AG10803 (cell line): Measurements from ENCODE around the gene PC.

Source experiments
- DNase-seq: peaks from one replicate; pipeline ENCODE4 v3.0.0; 2010; ENCODE audit warnings: low read depth
- H3K4me3 ChIP-seq: 2 replicates; pipeline ENCODE4 v1.5.1; 2011; ENCODE audit warnings: mild to moderate bottlenecking, low read length, control low read depth
- CTCF ChIP-seq: conservative IDR thresholded peaks from 2 replicates; pipeline ENCODE4 v1.5.1; 2011; ENCODE audit warnings: mild to moderate bottlenecking, low read length, control low read depth, inconsistent platforms

Gene PC

DNA sequence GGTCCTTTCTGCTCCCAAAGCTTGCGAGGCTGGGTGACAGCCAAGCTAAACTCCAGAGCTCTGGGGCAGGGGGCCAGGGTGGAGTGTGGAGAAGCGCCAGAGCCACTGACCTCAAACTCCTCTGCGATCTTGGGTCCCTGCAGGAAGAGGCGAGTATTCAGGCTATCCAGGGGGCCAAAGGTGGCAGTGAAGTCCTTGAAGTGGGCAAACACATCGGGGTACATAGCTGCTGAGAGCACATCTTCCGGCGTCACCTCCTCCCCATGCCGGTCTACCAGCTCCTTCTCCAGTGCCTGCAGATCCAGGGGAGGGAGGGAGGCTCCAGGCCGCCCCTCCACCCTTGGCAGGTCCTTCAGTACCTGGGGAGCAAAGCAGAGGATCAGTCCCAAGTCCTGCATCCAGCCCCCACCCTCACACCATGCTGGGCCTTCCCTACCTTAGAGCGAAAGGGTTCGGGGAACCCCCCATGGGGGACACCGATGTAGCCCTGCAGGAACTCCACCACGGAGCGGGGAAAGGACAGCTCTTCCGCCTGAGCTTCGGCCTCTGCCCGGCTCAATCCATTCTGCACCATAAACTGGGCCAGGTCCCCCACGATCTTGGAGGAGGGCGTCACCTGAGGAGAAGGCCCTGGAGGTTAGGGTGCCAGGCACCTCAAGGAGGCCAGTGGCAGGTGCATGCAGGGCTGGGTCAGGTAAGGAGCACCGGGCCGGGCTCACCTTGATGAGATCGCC lies 108.5 kb downstream of the PC start:
- DNase-seq = no peak
- no peak for TF ChIP-seq CTCF
- H3K4me3 ChIP-seq = no peak overlapping the region

DNA sequence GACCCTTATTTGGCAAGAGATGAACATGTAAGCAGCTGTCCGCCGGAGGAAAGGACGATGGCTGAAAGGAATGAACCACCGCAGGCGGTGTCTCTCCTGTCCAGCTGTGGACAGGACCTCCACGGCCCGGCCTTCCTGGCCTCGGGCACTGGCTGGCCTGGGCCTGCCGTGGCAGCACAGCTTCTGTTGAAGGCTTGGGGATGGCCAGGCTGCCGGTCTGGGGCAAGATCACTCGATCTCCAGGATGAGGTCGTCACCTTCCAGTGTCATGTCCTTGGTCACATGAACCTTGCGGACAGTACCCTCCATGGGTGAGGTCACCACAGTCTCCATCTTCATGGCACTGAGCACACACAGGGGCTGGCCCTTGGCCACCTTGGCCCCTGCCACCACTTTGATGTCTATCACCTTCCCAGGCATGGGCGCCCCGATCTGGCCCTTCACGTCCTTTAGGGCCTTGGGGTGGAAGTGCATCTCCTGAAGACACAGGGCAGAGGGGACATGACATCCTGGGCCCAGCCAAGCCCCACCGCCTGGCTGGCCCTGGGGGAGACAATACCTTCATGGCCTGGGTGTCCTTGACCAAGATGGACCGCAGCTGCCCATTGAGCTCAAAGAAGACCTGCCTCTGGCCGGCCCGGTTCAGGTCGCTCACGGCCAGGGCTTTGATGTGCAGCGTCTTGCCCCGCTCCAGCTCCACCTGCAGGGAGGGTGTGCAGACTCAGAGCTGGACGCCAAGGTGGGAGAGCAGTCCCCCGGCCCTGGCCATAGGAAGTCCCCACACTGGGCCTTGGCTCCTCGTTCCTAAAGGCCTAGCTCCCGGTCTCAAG lies 109.3 kb downstream of the PC start:
- no peak overlapping the region for H3K4me3 ChIP-seq
- no peak for TF ChIP-seq CTCF
- DNase-seq = no peak

GRCh38 chr11:66847461-66848232 lies 110.5 kb downstream of the PC start:
- no peak for DNase-seq
- H3K4me3 ChIP-seq = no peak overlapping the region
- TF ChIP-seq CTCF = no peak

- H3K4me3 ChIP-seq = no peak overlapping the region
- no peak for DNase-seq
- no peak for TF ChIP-seq CTCF
Measured at GRCh38 chr11:66846671-66847091, 111.5 kb downstream of the PC start.

DNA sequence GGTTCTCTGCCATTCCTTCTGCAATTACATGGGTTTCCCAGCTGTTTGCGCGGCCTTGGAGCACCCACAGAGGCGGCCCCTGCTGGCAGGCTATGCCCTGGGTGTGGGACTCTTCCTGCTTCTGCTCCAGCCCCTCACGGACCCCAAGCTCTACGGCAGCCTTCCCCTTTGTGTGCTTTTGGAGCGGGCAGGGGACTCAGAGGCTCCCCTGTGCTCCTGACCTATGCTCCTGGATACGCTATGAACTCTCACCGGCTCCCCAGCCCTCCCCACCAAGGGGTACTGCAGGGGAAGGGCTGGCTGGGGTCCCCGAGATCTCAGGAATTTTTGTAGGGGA lies 112.3 kb downstream of the PC start:
- DNase-seq = no peak
- no peak overlapping the region for H3K4me3 ChIP-seq
- TF ChIP-seq CTCF = no peak

DNA sequence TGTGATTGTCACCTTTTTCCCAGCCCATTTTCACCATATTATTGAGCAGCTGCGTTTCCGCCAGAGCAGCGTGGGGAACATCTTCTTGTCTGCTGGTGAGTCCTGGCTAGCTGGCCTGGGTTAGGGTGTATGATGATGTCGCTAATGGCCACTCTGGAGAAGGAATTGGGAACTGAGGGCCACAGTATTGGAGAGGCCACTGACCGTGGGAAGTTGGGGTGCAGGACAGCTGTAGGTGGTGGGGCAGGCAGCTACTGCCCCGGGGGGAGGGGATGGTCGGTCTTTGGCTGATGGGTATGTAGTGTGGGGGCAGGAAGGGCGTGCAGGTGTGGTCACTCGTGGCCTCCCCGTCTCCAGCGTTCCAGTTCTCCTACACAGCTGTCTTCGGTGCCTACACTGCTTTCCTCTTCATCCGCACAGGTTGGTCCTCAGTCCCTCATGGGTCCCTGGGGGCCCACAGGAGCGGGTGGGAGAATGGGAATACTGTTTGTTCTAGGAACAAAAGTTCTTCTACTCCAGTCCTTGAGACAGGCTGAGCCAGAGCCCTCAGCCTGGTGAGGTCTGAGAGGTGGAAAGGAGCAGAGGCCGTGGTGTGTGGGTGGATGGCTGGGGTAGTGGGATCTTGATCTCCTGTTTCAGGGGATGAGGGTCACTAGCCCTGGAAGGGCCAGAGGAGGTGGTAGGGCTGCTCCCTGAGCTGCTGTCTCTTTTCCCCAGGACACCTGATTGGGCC lies 112.9 kb downstream of the PC start:
- TF ChIP-seq CTCF = no peak
- DNase-seq = no peak
- no peak overlapping the region for H3K4me3 ChIP-seq
